ENCODE measurements around the gene GPR32. TPM values are rescaled to one million over a fixed set of nuclear protein-coding genes. Genes with fewer than 3 reads are reported as not detected.
A peak's percentile ranks its signal among the peaks of the same experiment; 100 is the strongest.
"Not testable (repeated sequence)": the region's sequence is repeated elsewhere in the genome, so short reads cannot be mapped to it uniquely, and the experiment has no call there.

GPR32 gene
- polyA plus RNA-seq (ENCODE audit: insufficient read length) = not detected

DNA sequence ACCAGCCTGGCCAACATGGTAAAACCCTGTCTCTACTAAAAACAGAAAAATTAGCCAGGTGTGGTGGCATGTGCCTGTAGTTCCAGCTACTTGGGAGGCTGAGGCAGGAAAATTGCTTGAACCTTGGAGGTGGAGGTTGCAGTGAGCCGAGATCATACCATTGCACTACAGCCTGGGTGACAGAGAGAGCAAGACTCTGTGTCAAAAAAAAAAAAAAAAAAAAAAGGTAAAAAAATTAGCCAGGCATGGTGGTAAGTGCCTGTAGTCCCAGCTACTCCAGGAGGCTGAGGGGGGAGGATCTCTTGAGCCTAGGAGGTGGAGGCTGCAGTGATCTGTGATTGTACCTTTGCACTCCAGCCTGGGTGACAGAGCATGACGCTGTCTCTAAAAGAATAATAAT is at the start of gene GPR32:
TSS of gene GPR32 (plus strand) at position 301 of the 400 bp plus-strand sequence. CDS start 137 bp downstream, outside the sequence.
- DNase-seq = not testable (repeated sequence)

DNA sequence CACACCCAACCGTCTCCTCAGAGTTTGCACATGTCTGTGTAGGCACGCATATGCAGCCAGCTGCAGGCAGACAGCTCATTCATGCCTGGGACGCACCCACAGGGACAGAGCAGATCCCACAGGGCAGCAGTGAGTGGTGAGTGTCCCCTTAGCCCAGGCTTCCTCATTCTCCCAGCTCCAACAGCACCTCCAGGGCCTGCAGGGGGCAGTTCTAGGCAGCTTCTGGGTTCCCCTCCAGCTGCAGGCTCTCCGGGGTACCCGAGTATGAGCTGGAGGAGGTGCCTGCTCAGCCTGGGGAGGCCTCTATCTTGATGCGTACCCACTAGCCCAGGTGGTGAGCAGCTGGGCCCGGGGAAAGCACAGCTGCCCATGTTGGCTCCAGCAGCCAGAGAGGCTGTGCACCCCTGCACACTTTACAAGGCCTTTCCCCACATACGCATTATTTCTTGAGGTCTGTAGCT is 49.3 kb upstream of the GPR32 start:
- no peak for DNase-seq

GRCh38 chr19:50721441-50722137 is 48.7 kb upstream of the GPR32 start:
- no peak for DNase-seq

DNA sequence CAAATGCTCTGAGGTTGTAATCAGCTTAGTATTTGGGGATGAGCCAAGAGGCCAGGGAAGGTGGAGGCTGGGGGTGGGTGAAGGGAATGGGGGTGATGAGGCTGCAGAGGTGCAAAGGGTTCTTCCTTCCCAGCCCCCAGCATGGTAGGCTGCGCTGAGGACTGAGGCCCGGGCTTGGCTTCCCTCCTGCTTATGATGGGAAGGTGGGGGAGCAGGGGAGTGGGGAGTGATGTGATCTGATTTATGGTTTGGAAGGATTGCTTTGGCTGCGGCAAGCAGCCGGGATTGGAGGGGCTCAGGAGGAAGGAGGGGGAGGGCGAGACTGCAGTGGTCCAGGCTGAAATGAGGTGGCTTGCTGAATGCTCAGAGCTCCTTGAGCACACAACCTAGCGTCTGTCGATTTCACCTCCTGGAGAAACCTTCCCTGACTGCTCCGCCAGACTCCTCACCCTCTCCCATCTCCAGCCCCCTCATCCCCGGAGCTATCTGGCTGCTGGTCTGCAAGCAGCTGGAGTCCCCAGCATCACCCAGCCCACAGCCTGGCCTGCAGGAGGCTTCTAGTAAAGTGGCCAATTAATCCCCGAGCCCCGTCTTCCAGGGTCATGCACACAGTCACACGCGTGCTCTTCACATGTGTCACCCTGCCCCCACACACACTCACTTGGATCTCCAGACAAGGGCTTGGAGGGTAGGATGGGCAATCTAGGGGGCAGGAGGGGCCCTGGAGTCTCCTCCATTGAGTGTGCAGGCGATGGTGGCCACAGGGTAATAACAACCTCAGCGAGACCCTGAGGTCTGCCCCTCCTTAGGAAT is 47.9 kb upstream of the GPR32 start:
- no peak for DNase-seq

DNA sequence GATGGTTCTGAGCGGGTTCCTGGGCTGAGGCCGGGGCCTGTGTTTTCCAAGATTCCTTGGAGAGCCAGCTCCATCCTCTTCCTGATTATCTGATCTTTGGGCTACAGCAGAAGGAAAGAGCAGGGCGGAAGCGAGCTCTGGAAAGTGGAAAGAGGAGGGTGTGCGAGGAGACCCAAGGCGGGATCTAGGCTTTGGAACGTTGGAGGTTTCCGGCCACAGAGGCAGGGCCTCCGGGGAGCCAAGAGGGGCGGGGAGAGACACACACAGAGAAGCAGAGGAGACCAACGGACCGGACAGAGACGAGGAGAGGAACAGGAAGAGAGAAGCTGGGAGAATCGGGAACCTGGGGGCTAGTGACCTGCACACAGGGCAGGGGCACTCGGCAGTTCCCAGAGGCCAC is 47.2 kb upstream of the GPR32 start, which contains the start of gene CLEC11A:
TSS of gene CLEC11A (plus strand) at position 296 of the 400 bp plus-strand sequence. CDS start 162 bp downstream, outside the sequence.
- peak; percentile 79 for DNase-seq

DNA sequence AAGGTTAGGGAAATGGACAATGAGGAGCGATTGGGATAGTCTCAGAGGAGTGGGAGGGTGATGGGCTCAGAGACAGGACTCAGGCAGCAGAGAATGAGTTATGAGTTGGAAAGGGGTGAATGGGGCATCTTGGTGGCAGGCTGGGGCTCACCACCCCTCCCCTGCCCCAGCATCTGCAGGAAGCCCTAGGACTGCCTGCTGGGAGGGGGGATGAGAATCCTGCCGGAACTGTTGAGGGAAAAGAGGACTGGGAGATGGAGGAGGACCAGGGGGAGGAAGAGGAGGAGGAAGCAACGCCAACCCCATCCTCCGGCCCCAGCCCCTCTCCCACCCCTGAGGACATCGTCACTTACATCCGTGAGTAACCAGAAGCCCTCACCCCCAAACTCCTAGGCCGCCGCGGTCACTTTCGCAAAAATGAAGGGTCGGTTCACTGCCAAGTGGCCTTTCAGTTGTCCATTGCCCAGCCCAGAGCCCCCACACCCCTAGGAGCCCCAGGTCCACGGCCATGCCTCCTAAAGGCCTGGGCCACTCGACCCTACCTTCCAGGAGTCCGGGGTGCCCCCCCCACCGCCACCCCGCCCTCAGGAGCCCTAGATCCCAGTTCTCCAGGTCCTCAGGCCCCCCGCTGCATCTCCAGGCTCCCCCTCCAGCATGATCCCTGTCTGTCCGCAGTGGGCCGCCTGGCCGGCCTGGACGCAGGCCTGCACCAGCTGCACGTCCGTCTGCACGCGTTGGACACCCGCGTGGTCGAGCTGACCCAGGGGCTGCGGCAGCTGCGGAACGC is 46.3 kb upstream of the GPR32 start:
- no peak for DNase-seq

DNA sequence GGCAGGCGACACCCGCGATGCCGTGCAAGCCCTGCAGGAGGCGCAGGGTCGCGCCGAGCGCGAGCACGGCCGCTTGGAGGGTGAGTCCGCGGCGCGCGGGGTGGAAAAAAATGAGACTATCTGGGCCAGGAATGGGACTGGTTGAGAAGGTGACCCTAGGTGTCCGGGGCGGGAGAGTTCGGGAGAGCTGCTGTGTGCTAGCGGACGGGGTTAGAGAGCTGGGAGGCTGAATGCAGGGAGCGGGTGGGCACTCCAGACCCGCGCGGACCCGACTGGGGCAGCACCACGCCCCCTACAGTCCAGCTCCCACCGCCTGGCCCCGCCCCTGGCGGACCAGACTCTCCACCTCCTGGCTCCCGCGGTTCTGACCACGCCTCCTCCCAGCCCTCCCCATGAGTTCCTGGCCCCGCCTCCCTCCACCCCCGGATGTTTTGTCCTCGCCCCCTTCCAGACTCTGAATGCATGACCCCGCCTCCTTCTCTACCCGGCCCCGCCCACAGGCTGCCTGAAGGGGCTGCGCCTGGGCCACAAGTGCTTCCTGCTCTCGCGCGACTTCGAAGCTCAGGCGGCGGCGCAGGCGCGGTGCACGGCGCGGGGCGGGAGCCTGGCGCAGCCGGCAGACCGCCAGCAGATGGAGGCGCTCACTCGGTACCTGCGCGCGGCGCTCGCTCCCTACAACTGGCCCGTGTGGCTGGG is 45.6 kb upstream of the GPR32 start:
- peak; percentile 99 for DNase-seq

GRCh38 chr19:50725218-50725910 is 44.9 kb upstream of the GPR32 start:
- no peak for DNase-seq

DNA sequence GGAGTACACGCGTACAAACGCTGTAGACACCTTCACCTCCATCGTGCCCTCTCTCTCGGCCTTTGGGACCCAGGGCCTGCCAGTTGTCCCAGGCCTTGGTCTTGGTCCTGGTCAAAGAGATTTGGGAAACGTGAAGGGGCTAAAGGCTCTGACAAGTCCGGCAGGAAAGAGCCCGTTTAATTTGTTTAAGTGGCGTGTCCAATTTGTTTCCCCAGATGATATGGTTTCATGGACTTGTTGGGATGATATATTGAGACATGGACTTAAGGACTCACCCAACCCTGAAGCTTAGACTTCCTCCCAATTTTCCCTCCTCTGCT is 44.4 kb upstream of the GPR32 start:
- no peak for DNase-seq

- peak; percentile 70 for DNase-seq
Measured at GRCh38 chr19:50728084-50728737, 42.1 kb upstream of the GPR32 start.

DNA sequence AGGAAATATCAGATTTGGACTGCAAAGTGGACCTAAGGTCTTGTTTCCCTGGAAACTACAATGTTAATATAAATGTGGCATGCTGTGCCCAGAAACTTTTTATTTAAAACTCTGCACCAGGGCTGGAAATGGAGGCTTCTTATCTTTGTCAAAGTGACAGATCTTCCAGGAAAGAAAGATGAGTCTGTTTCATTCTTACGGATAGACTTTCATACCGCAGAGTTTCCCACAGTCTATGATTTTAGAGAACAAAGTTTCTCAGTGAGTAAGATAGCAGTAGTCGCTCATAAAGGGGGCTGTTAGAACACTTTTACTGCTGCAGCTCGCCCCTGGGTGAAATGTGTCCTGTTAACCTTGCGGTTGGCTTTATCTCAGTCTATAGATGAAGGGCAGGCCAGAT is 40.4 kb upstream of the GPR32 start:
- no peak for DNase-seq

- DNase-seq = no peak
Measured at GRCh38 chr19:50735869-50736268, 34.4 kb upstream of the GPR32 start.

GRCh38 chr19:50736338-50736737 is 33.9 kb upstream of the GPR32 start:
- no peak for DNase-seq

DNA sequence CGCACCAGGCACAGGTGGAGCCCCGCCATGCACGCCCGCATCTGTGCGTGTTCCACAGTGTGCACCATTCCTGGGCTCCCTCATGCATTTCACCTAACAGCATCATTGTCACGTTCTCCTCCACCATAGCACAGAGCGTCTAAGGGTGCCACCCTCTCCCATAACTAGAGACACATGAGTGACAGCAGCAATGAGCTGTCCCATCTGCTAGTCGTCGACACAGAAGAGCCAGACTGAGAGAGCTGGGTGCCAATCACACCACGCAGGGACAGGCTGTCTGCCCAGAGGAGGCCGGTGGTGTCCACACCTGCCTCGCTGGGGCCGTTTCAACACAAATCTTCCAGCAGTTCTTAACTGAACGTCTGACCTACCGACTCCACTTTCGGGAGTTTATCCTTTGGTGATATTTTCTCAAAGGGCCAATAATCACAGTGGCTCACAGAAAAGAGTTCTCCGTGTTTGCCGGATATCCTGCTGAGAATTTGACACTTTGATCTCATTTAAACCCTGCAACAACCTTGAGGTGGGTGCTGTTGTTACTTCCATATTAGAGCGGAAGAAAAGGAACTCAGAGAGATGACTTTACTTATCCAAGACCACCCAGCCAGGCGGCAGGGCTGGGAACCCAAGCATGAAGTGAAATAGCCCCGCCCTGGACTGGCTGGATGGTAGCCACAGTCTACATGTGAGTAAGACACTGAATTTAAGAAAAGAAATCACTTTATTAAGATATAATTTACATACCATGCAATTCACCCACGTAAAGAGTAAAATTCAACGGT is 30.9 kb upstream of the GPR32 start:
- DNase-seq = no peak

DNA sequence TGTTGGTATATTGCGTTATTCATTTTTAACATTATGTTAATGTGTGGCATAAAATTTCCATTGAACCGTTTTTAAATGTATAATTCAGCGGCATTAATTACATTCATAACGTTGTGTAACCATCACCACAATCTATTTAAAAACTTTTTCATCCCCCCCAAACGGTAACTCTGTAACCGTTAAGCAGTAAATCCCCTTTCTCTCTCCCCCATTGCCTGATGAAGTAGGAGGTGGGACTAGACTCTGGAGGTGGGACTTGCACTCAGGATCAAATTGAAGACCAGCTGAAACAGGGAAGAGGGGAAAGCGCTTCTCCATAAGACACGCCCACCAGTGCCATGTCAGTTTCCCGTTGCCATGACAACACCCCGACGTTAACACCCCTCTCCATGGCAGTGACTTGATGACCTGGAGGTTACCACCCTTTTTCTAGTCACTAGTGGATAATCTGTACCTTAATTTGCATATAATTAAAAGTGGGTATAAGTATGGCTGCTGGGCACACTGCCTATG is 30.3 kb upstream of the GPR32 start:
- no peak for DNase-seq

DNA sequence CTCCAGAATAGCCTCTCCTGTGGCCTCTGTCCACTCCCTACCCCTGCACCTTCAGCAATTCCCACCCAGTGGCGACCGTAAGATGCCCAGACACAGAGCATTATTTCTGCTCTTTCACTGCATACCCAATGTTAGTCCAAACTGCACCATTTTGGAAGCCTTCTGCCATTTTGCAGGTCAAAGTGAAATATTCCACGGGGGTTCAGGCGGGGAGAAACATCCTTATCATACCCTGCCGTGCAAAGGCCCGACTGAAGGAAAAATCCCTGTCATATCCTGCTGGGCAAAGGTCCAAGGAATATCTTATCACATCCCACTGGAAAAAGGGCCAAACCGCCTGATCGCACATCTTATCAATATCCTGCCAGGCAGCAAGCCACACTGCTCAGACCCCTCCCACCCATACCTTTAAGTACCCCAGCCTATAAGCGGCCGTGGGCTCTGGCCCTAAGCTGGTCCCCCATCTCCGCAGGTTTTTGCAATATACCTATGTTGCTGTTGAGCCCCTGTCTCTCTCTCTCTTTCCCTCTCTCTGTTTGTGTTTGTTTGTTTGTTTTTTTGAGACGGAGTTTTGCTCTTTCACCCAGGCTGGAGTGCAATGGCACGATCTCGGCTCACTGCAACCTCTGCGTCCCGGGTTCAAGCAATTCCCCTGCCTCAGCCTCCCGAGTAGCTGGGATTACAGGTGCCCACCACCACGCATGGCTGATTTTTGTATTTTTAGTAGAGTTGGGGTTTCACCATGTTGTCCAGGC is 28.9 kb upstream of the GPR32 start:
- DNase-seq = no peak

GRCh38 chr19:50743537-50743936 is 26.7 kb upstream of the GPR32 start:
- DNase-seq = no peak

GRCh38 chr19:50745221-50745620 is 25.0 kb upstream of the GPR32 start:
- DNase-seq = no peak

DNA sequence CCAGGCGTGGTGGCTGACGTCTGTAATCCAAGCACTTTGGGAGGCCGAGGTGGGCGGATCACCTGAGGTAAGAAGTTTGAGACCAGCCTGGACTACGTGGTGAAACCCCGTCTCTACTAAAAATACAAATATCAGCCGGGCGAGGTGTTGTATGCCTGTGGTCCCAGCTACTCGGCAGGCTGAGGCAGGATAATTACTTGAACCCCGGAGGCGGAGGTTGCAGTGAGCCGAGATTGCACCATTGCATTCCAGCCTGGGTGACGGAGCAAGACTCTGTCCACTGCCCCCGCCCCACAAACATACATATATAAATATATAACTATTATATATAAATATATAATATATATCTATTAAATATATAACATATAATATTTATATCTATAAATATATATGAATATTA is 23.1 kb upstream of the GPR32 start:
- not testable (repeated sequence) for DNase-seq

Measured in hindlimb muscle (tissue), 1 donor.